ENCODE results near the gene ATP5F1D. TPM values are rescaled to one million over a fixed set of nuclear protein-coding genes. Genes with fewer than 3 reads are reported as not detected.

ATP5F1D gene
- total RNA-seq, 1 experiment from 2014 or later: 157 TPM

GRCh38 chr19:1240925-1241324 lies 626 bp upstream of the ATP5F1D start:
- POLR2A ChIA-PET (ENCODE audit: unreplicated experiment): interaction anchor here (0.5 to 0.7 kb wide), 2 partner anchors 8 to 24 kb away, joined by 3 to 5 read pairs; no protein-coding TSS in a partner anchor
- TF ChIP-seq CTCF (conservative IDR thresholded peaks at IDR 0.05) (no peak), EZH2 (IDR thresholded peaks at IDR 0.05; ENCODE audit: low read depth) (no peak)
- Histone ChIP-seq H3K79me2 (ENCODE audit: low read depth) (peaks cover 9% of the 10 kb centered on the region), H3K4me3 (peak overlapping the region; percentile 73), H3K36me3 (ENCODE audit: low read depth) (no peaks in the 10 kb centered on the region), H3K9me3 (ENCODE audit: insufficient read depth, low read depth) (no peaks in the 10 kb centered on the region), H3K27ac (no peak overlapping the region), H3K4me1 (replicated peaks; ENCODE audit: insufficient read depth) (peaks cover 25% of the 10 kb centered on the region), H3K4me2 (peak overlapping the region; percentile 78), H3K9me2 (ENCODE audit: insufficient read depth) (no peaks in the 10 kb centered on the region), H4K20me1 (ENCODE audit: insufficient read depth) (no peaks in the 10 kb centered on the region), H3F3A (ENCODE audit: insufficient read depth, low read depth) (peaks cover 27% of the 10 kb centered on the region; the same call in 1 of the 2 replicates), H3K27me3 (ENCODE audit: insufficient read depth, low read depth) (no peaks in the 10 kb centered on the region), H2AFZ (no peak overlapping the region)
- CTCF ChIA-PET: interaction anchor here (0.5 to 0.6 kb wide), 2 partner anchors 211 to 734 kb away, joined by 3 to 4 read pairs; no protein-coding TSS in a partner anchor
- no peak for DNase-seq
- intact Hi-C loops (cut with micrococcal nuclease; ENCODE audit: unreplicated experiment): loop anchor here (1.0 kb wide), 1 partner anchor 320 kb away; no protein-coding TSS in a partner anchor
- BruUV-seq (replicated peaks): no TSS peak

GRCh38 chr19:1243768-1244692 lies 2.5 kb downstream of the ATP5F1D start:
- Histone ChIP-seq H3F3A (ENCODE audit: insufficient read depth, low read depth) (peaks cover 32% of the 10 kb centered on the region), H3K27ac (no peak overlapping the region), H3K4me3 (no peak overlapping the region), H3K4me2 (peak overlapping the region; percentile 40; the same call in 1 of the 2 replicates), H3K79me2 (ENCODE audit: low read depth) (peaks cover 9% of the 10 kb centered on the region), H3K4me1 (replicated peaks; ENCODE audit: insufficient read depth) (peaks cover 32% of the 10 kb centered on the region), H3K9me3 (ENCODE audit: insufficient read depth, low read depth) (no peaks in the 10 kb centered on the region), H3K27me3 (ENCODE audit: insufficient read depth, low read depth) (no peaks in the 10 kb centered on the region), H2AFZ (no peak overlapping the region), H4K20me1 (ENCODE audit: insufficient read depth) (no peaks in the 10 kb centered on the region), H3K36me3 (ENCODE audit: low read depth) (no peaks in the 10 kb centered on the region), H3K9me2 (ENCODE audit: insufficient read depth) (no peaks in the 10 kb centered on the region)
- TF ChIP-seq EZH2 (IDR thresholded peaks at IDR 0.05; ENCODE audit: low read depth): no peak
- peak; percentile 81 for TF ChIP-seq CTCF (conservative IDR thresholded peaks at IDR 0.05)
- POLR2A ChIA-PET (ENCODE audit: unreplicated experiment): interaction anchor here (0.6 to 1.7 kb wide), 5 partner anchors 9 to 179 kb away, joined by 3 to 23 read pairs (median 3); partner anchors contain the start of gene CIRBP
- peak in 1 of 2 experiments; percentile 77 for DNase-seq
- CTCF ChIA-PET: interaction anchor here (0.5 to 3.0 kb wide), 8 partner anchors 9 to 581 kb away, joined by 3 to 76 read pairs (median 4); partner anchors contain the start of genes CIRBP and RNF126
- intact Hi-C loops (cut with micrococcal nuclease; ENCODE audit: unreplicated experiment): no loop called here
- BruUV-seq (replicated peaks): no TSS peak

- no peak for DNase-seq
- no peak overlapping the region for H3K4me3 ChIP-seq
- no peaks in the 10 kb centered on the region for H3K36me3 ChIP-seq (ENCODE audit: low read depth)
- BruUV-seq (replicated peaks): no TSS peak
- H3K27ac ChIP-seq: no peak overlapping the region
- no peaks in the 10 kb centered on the region for H3K27me3 ChIP-seq (ENCODE audit: insufficient read depth, low read depth)
- H3K79me2 ChIP-seq (ENCODE audit: low read depth): peaks cover 10% of the 10 kb centered on the region
- no peaks in the 10 kb centered on the region for H3K9me2 ChIP-seq (ENCODE audit: insufficient read depth)
- H2AFZ ChIP-seq: no peak overlapping the region
- ChIA-PET POLR2A (ENCODE audit: unreplicated experiment) (interaction anchor here (0.6 to 1.7 kb wide), 4 partner anchors 8 to 31 kb away, joined by 3 to 23 read pairs (median 7); partner anchors contain the start of gene CIRBP), CTCF (interaction anchor here (0.5 to 3.0 kb wide), 6 partner anchors 8 to 582 kb away, joined by 3 to 76 read pairs (median 6); partner anchors contain the start of genes CIRBP and RNF126)
- no peaks in the 10 kb centered on the region for H4K20me1 ChIP-seq (ENCODE audit: insufficient read depth)
- TF ChIP-seq CTCF (conservative IDR thresholded peaks at IDR 0.05): no peak
- TF ChIP-seq EZH2 (IDR thresholded peaks at IDR 0.05; ENCODE audit: low read depth): no peak
- H3K4me1 ChIP-seq (replicated peaks; ENCODE audit: insufficient read depth): peaks cover 32% of the 10 kb centered on the region
- peak overlapping the region; percentile 40; the same call in 1 of the 2 replicates for H3K4me2 ChIP-seq
- peaks cover 24% of the 10 kb centered on the region for H3F3A ChIP-seq (ENCODE audit: insufficient read depth, low read depth)
- no peaks in the 10 kb centered on the region for H3K9me3 ChIP-seq (ENCODE audit: insufficient read depth, low read depth)
- intact Hi-C loops (cut with micrococcal nuclease; ENCODE audit: unreplicated experiment): loop anchor here (5.0 kb wide), 1 partner anchor 63 kb away; no protein-coding TSS in a partner anchor
Measured at GRCh38 chr19:1244693-1245451, 3.3 kb downstream of the ATP5F1D start.
